GM19438 (cell line): ENCODE data around the gene TMEM248.
"Not testable (repeated sequence)": the region's sequence is repeated elsewhere in the genome, so short reads cannot be mapped to it uniquely, and the experiment has no call there.

ENCODE experiments used
- ATAC-seq: cut with Tn5 transposase; IDR thresholded peaks from one replicate; pipeline ENCODE4 v1.9.1; 2021; ENCODE audit warnings: low read depth; ENCODE audit not compliant: unreplicated experiment

TMEM248 gene

DNA sequence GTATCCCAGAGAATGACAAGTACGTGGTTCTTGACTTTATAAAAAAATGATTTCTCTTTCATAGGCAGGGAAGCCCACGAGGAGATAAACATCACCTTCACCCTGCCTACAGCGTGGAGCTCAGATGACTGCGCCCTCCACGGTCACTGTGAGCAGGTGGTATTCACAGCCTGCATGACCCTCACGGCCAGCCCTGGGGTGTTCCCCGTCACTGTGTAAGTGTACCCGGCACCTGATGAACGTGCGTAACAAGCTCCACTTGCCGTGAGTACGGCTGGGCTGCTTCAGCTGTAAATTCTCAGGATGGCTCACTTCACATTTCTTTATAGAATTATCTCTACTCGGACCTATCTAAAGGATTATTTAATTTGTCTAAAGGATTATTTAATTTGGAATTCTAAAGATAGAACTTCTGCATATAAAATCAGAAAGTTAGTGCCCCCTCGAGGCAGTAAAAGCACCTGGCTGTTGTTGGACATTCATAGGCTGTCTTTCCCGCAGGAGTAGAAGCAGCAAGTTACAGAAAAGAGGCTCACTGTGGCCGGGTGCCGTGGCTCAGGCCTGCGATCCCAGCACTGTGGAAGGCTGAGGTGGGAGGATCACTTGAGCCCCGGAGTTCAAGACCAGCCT lies 27.6 kb downstream of the TMEM248 start:
- ATAC-seq: no peak

GRCh38 chr7:66950311-66950710 lies 29.3 kb downstream of the TMEM248 start:
- no peak for ATAC-seq

- no peak for ATAC-seq
Measured at GRCh38 chr7:66950763-66951162, 29.7 kb downstream of the TMEM248 start.

DNA sequence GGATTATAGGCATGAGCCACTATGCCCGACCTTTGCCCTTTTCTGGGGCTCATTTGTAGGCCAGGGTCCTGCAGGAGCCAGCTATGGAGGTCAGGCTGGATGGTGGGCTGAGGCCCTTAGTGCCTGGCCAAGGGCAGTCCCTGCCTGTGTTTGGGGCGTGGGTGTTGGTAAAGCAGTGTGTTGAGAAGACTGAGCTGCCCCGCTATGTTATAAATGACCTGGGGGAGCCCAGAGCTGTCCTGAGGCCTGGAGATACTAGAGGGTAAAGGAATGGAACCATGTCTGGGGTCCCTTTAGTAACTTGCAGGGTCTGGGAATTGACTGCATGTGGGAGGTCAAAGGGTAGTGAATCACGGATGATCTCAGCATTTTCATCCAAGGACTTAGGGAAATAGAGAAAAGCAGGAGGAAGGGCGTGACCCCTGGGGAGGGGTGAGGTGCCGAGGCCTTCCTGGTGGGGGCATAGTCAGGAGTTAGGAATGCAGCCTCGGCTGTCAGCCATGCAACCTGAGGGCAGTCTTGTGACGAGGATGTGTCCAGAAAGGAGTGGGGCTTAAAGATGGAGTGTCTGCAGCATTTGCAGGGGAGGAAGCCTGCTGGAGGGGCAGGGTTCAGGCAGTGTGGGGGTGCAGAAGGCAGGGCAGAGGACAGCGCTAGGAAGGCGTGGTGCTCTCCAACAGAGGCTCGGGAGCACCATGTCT lies 31.5 kb downstream of the TMEM248 start:
- no peak for ATAC-seq

DNA sequence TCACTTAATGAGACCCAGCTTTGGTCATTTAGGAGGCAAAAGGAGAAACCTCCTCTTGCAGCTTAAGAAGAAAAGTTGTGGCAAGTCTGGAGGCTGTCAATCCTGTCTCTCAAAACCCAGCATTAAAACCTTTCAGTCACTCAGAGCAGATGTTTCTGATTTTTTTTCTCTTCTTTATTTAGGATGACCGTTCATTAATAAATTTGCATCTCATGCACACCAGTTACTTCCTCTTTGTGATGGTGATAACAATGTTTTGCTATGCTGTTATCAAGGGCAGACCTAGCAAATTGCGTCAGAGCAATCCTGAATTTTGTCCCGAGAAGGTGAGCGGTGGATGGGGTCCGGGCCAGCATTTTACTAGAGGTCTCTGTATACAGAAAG lies 32.0 kb downstream of the TMEM248 start:
- ATAC-seq: no peak

DNA sequence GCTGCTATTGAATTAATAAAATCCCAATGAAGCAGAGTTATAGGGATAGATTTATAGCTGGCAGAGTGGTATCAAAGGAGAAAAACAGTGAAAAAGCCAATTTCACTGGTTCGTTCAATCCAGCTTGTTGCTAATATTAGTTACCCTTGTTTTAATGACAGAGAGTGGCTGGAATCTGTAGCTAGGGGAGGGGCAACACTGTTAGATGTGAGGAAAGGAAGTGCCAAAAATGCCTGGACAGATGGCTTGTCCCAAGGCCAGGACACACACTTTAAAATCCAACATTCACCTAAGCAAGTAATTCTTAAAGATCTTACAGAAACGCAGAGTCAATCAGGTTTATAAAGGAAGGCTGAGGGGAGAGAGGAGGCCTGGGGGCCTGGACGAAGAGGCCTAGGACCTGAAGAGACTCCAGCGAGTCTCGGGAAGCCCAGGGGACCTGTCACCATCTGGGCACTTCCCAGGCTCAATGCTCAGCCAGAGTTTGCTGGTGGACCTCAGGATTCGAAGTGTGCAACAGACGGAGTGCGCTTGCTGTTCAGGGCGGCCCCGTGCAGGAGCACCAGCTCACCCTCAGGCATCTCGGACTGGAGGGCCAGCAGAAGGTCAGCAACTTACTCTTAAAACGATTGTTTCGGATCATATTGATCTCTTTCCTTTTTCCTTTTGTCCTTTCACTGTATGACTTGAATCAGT lies 36.7 kb downstream of the TMEM248 start:
- ATAC-seq: no peak

GRCh38 chr7:66958538-66959350 lies 37.7 kb downstream of the TMEM248 start:
- ATAC-seq: no peak

DNA sequence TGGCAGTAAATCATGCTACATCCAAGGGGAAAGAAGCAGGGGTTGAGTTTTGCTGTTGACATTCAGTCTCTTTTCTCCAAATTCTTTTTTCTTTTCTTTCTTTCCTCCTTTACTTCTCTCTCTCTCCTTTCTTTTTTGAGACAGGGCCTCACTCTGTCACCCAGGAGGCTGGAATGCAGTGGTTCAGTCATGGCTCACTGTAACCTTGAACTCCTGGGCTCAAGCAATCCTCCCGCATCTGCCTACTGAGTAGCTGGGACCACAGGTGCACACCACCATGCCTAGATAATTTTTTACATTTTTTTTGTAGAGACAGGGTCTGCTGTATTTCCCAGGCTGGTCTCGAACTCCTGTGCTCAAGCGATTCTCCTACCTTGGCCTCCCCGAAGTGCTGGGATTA lies 39.2 kb downstream of the TMEM248 start:
- no peak for ATAC-seq

DNA sequence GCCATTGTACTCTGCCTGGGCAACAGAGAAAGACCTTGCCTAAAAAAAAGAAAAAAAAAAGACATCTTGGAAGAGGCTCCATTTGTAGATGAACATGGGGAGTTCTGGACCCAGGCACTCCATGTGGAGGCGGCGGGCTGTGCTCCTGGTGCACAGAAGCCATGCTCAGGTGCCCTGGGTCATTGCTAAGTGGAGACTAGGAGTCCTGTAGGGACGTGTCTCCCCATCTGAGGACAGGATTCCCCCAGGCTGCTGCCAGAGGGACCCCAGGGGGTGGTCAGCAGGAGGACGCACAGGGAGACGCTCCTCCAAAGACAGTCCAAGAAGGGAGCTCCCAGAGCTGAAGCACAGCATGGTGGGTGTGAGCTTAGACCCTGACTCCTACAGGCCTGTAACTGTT lies 40.1 kb downstream of the TMEM248 start:
- ATAC-seq: no peak

DNA sequence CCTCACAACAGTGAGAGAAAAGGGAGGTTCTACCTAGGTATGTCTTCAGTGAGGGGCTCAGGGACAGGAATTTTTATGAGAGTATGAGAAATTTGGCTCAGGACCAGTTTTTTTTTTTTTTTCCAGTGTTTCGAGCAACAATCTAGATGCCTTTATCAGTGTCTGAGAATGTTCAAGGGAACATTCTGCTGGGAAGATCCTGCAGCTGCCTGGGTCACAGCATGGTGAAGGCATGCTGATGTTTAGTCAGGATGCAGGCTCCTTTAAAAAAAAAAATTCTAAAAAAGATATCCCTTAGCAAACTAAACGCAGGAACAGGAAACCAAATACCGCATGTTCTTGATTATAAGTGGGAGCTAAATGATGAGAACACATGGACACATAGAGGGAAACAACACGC lies 43.4 kb downstream of the TMEM248 start:
- no peak for ATAC-seq

DNA sequence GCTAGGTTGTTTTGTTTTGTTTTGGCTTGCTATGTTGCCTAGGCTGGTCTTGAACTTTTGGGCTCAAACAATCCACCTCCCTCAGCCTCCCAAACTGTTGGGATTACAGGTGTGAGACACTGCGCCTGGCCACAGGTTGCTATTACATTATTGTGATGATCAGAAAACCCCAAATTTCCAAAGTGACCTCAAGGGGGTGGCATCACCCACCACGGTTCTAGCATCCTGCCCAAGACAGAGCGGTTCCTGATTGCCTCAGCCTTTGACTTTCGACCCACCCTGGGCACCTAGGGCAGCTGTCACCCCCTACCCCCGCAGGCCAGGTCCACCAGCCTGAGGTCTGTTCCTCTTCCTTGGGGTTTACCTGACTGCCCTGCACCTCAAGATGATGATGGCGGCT lies 46.0 kb downstream of the TMEM248 start:
- ATAC-seq: no peak

GRCh38 chr7:66969001-66969400 lies 48.0 kb downstream of the TMEM248 start:
- not testable (repeated sequence) for ATAC-seq

DNA sequence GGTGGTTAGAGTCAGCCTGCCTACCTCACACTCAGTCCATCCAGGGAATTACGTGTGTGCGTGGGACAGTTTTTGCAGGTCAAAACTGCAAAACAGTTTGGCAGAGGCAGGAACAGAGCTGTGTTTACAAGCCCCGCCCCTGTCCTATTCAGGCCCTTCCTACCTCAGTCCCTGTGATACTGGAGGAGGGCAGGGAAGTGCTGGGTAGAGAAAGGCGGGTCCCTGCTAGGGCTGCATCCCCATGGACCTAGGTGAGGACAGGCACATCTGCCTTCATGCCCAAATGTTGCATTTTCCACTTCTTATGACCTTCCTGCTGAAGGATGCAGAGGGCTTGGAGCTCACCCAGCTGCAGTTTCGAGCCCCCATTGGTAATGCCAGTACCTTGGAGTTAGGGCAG lies 49.3 kb downstream of the TMEM248 start:
- no peak for ATAC-seq

DNA sequence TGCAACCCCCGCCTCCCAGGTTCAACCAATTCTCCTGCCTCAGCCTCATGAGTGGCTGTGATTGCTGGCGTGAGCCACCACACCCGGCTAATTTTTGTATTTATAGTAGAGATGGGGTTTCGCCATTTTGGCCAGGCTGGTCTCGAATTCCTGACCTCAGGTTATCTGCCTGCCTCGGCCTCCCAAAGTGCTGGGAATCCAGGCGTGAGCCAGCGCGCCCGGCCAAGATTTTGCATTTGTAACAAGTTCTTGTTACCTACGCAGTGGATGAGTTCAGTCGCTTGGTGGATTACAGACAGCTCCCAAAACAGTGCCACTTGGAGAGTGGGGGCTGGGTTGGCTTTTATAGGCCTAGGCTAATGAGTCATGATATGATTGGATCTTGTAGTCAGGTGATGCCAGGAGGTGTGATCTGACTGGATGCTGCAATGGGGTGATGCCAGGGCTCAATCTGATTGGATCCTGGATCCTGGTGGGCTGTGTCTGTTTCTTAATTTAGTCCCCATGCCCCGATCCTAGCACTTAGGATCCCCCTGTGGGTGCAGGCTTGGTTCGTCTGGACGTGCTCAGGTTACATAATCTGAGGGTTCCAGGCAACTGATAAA lies 54.1 kb downstream of the TMEM248 start:
- no peak for ATAC-seq

DNA sequence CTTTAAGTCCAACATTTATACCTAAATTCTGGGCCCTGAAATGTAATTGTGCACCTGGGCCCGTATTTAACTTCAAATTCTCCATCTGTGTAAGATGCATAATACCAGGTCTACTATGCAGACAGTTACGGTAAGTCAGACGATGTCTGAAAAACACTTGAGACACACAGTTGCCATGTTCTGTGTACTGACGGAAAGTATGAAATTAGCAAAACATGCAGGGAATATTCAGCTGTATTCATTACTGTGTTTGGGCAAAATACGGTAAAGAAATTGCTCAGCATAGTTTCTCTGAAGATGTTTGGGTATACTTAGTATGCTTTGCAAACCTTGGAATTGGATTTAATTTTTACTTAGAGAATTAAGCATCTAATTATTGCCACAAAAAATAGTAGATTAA lies 57.3 kb downstream of the TMEM248 start:
- ATAC-seq: not testable (repeated sequence)

DNA sequence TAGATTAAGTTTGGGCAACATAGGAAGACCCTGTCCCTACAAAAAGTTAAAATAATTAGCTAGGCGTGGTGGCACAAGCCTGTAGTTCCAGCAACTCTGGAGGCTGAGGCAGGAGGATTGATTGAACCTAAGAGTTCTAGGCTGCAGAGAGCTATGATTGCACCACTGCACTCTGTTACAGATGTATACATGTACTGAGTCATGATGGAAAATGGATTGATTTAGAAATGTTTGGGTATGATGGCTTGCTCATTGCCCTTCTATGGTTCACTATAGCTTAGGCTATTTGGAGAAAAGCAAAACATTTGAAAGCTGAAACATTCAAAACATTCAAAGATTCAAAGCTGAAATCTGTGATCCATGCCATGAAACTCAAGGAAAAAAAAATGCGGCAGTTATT lies 58.0 kb downstream of the TMEM248 start:
- ATAC-seq: not testable (repeated sequence)

- ATAC-seq: not testable (repeated sequence)
Measured at GRCh38 chr7:66980336-66980735, 59.3 kb downstream of the TMEM248 start.

- not testable (repeated sequence) for ATAC-seq
Measured at GRCh38 chr7:66989552-66989951, 68.5 kb downstream of the TMEM248 start.

- ATAC-seq: not testable (repeated sequence)
Measured at GRCh38 chr7:66994051-66994450, 73.0 kb downstream of the TMEM248 start.

- ATAC-seq: not testable (repeated sequence)
Measured at GRCh38 chr7:66994691-66995049, 73.6 kb downstream of the TMEM248 start.
